B cell (primary cell): Measurements from ENCODE around the gene DDX59. TPM values are rescaled to one million over a fixed set of nuclear protein-coding genes. Genes with fewer than 3 reads are reported as not detected.

Experiments
- ATAC-seq: fragments of 200-7000 bp; cut with Tn5 transposase; one replicate; pipeline ENCODE4 v1.10.0; 2021; ENCODE audit warnings: low read depth, mild to moderate bottlenecking, moderate number of reproducible peaks, moderate library complexity
- CTCF ChIA-PET: fragments of 350-600 bp; sonication (Branson Sonifier 250); formaldehyde crosslinking; loops from one replicate; lab custom pipeline; 2021; ENCODE audit warnings: antibody characterized with exemption, inconsistent platforms; lab: Charles Lee
- POLR2A ChIA-PET: fragments of 350-600 bp; sonication (Branson Sonifier 250); formaldehyde crosslinking; loops from one replicate; lab custom pipeline; 2021; ENCODE audit warnings: antibody characterized with exemption; lab: Charles Lee
- DNase-seq: peaks from one replicate; pipeline ENCODE4 v3.0.0; 2013
- H2AFZ ChIP-seq: 2 replicates; pipeline ENCODE4 v1.6.1; 2012; ENCODE audit warnings: mild to moderate bottlenecking, low read depth, low read length; ENCODE audit not compliant: insufficient read depth, poor library complexity, severe bottlenecking
- H3K27ac ChIP-seq, 2 donors: 1 replicate in 1 of 2; 2 replicates in 1 of 2; pipeline ENCODE4 v1.5.1; 2012 to 2013; ENCODE audit warnings: low read length in 2 of 2, mild to moderate bottlenecking in 2 of 2, moderate library complexity in 1 of 2
- H3K27me3 ChIP-seq, 4 experiments: fragments of 200-600 bp in 1 of 4; sonication (generic) in 1 of 4; replicated peaks in 1 of 4; 1 replicate in 2 of 4; 2 replicates in 2 of 4; pipeline versions ENCODE4 v1.6.1 to v1.7.0; 2013 to 2016; ENCODE audit warnings: low read length in 3 of 4, mild to moderate bottlenecking in 2 of 4, mixed read lengths in 1 of 4, moderate library complexity in 1 of 4; ENCODE audit not compliant: insufficient read depth in 4 of 4, control insufficient read depth in 3 of 4; ENCODE audit errors: control extremely low read depth in 1 of 4
- H3K36me3 ChIP-seq, 2 experiments: replicated peaks in 1 of 2; 1 replicate in 1 of 2; 2 replicates in 1 of 2; pipeline versions ENCODE4 v1.6.1 to v1.7.1; 2013; ENCODE audit warnings: low read length in 1 of 2; ENCODE audit not compliant: insufficient read depth in 2 of 2, control insufficient read depth in 1 of 2; ENCODE audit errors: control extremely low read depth in 1 of 2, extremely low read depth in 1 of 2
- H3K4me1 ChIP-seq, 2 donors: fragments of 200-600 bp in 1 of 2; sonication (generic) in 1 of 2; 1 replicate in 1 of 2; 2 replicates in 1 of 2; pipeline versions ENCODE4 v1.5.1 to v1.6.1; 2013 to 2017; ENCODE audit warnings: low read length in 2 of 2; ENCODE audit not compliant: control insufficient read depth in 2 of 2, insufficient read depth in 2 of 2
- H3K4me2 ChIP-seq: replicated peaks from 2 replicates; pipeline ENCODE3; 2012; ENCODE audit warnings: mild to moderate bottlenecking, low read depth, low read length; ENCODE audit not compliant: poor library complexity, severe bottlenecking
- H3K4me3 ChIP-seq, 5 experiments: fragments of 200-600 bp in 1 of 5; sonication (generic) in 1 of 5; 1 replicate in 3 of 5; 2 replicates in 2 of 5; pipeline versions ENCODE4 v1.5.1 to v1.7.0; 2011 to 2016; ENCODE audit warnings: low read length in 4 of 5, mild to moderate bottlenecking in 4 of 5, low read depth in 2 of 5, control low read depth in 1 of 5, moderate library complexity in 1 of 5; ENCODE audit not compliant: insufficient read depth in 1 of 5; ENCODE audit errors: control extremely low read depth in 1 of 5, extremely low read depth in 1 of 5
- H3K79me2 ChIP-seq: fragments of 200-600 bp; sonication (generic); one replicate; pipeline ENCODE4 v1.6.0; 2016; ENCODE audit warnings: low read length; ENCODE audit not compliant: control insufficient read depth, insufficient read depth
- H3K9ac ChIP-seq: fragments of 200-600 bp; sonication (generic); 2 replicates; pipeline ENCODE4 v1.6.1; 2017; ENCODE audit warnings: mild to moderate bottlenecking, low read length, moderate library complexity
- H3K9me3 ChIP-seq, 3 donors: one replicate each; pipeline versions ENCODE4 v1.6.1 to v1.7.1; 2013; ENCODE audit warnings: low read length in 2 of 3; ENCODE audit not compliant: control insufficient read depth in 2 of 3, insufficient read depth in 1 of 3; ENCODE audit errors: control extremely low read depth in 1 of 3
- H4K20me1 ChIP-seq: 2 replicates; pipeline ENCODE4 v1.6.0; 2012; ENCODE audit warnings: mild to moderate bottlenecking, low read length; ENCODE audit not compliant: insufficient read depth, control insufficient read depth, poor library complexity, severe bottlenecking
- H3K27ac Mint-ChIP-seq: one replicate; pipeline ENCODE4 v1.8.0; 2021; ENCODE audit warnings: mixed read lengths
- H3K27me3 Mint-ChIP-seq: one replicate; pipeline ENCODE4 v1.8.0; 2021; ENCODE audit warnings: mixed read lengths
- H3K4me1 Mint-ChIP-seq: one replicate; pipeline ENCODE4 v1.8.0; 2021; ENCODE audit warnings: mixed read lengths
- H3K4me3 Mint-ChIP-seq: one replicate; pipeline ENCODE4 v1.8.0; 2021; ENCODE audit warnings: mixed read lengths
- H3K9me3 Mint-ChIP-seq: one replicate; pipeline ENCODE4 v1.8.0; 2022; ENCODE audit warnings: mixed read lengths; ENCODE audit not compliant: insufficient read depth
- EZH2 ChIP-seq: IDR thresholded peaks from 2 replicates; pipeline ENCODE4 v1.6.1; 2012; ENCODE audit warnings: borderline replicate concordance, low read depth, mild to moderate bottlenecking, moderate library complexity, low read length; ENCODE audit not compliant: insufficient read depth, poor library complexity, severe bottlenecking
- WGBS: methylation state at CpG from one replicate; pipeline ENCODE4 v1.1.5; 2013; ENCODE audit warnings: missing lambda C conversion rate; ENCODE audit not compliant: insufficient coverage; 5-methylcytosine and 5-hydroxymethylcytosine counted together
- intact Hi-C: fragments of 100-400 bp; cut with micrococcal nuclease; formaldehyde crosslinking; loops from one replicate; pipeline ENCODE4 v1.10.0; 2022
- polyA plus RNA-seq: library from polyadenylated mRNA; depleted of rRNA; stranded (reverse); fragments of >200 nt; gene quantifications from 2 replicates; pipeline ENCODE4 v1.2.3, GENCODE V29; 2012
- total RNA-seq, 2 donors: library from RNA; stranded (reverse); fragments of 120-200 nt in 1 of 2; gene quantifications; 1 replicate in 1 of 2; 2 replicates in 1 of 2; pipeline versions ENCODE4 v1.2.3 to v1.2.4, GENCODE V29; 2013 to 2022
- TF ChIP-seq, protein P1 (sequence below): fragments of 200-600 bp; IDR thresholded peaks from one replicate; pipeline ENCODE4 v1.8.0; 2022; ENCODE audit warnings: antibody characterized with exemption, mild to moderate bottlenecking

DDX59 gene
- total and polyA plus RNA-seq, 2 donors (not counting 1 experiment from before 2014, with no cell fraction given), result 20.2 to 41.9 TPM

GRCh38 chr1:200640963-200641401, 28.7 kb downstream of the DDX59 start:
- intact Hi-C loops, result no loop called here
- Histone ChIP-seq H3K27me3 (no peaks in the 10 kb centered on the region), H3K4me3 (no peak overlapping the region), H3K9ac (no peak overlapping the region), H4K20me1 (no peaks in the 10 kb centered on the region), H3K36me3 (peaks cover 0 to 10% of the 10 kb centered on the region in 2 experiments), H2AFZ (no peak overlapping the region), H3K9me3 (no peaks in the 10 kb centered on the region), H3K4me1 (no peaks in the 10 kb centered on the region), H3K79me2 (no peaks in the 10 kb centered on the region), H3K27ac (no peak overlapping the region), H3K4me2 (no peak overlapping the region)
- ATAC-seq, result no peak
- no peak for DNase-seq
- peaks cover 3% of the 10 kb centered on the region for H3K4me1 Mint-ChIP-seq
- ChIA-PET POLR2A (no interaction called here), CTCF (no interaction called here)
- no peaks in the 10 kb centered on the region for H3K9me3 Mint-ChIP-seq
- WGBS, result 100% methylated on average over 2 of the region's 5 CpGs
- no peak overlapping the region for H3K27ac Mint-ChIP-seq
- no peak for TF ChIP-seq EZH2
- TF ChIP-seq, protein P1, sequence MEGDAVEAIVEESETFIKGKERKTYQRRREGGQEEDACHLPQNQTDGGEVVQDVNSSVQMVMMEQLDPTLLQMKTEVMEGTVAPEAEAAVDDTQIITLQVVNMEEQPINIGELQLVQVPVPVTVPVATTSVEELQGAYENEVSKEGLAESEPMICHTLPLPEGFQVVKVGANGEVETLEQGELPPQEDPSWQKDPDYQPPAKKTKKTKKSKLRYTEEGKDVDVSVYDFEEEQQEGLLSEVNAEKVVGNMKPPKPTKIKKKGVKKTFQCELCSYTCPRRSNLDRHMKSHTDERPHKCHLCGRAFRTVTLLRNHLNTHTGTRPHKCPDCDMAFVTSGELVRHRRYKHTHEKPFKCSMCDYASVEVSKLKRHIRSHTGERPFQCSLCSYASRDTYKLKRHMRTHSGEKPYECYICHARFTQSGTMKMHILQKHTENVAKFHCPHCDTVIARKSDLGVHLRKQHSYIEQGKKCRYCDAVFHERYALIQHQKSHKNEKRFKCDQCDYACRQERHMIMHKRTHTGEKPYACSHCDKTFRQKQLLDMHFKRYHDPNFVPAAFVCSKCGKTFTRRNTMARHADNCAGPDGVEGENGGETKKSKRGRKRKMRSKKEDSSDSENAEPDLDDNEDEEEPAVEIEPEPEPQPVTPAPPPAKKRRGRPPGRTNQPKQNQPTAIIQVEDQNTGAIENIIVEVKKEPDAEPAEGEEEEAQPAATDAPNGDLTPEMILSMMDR, result no peak
- H3K27me3 Mint-ChIP-seq, result no peaks in the 10 kb centered on the region
- H3K4me3 Mint-ChIP-seq, result no peak overlapping the region

DNA sequence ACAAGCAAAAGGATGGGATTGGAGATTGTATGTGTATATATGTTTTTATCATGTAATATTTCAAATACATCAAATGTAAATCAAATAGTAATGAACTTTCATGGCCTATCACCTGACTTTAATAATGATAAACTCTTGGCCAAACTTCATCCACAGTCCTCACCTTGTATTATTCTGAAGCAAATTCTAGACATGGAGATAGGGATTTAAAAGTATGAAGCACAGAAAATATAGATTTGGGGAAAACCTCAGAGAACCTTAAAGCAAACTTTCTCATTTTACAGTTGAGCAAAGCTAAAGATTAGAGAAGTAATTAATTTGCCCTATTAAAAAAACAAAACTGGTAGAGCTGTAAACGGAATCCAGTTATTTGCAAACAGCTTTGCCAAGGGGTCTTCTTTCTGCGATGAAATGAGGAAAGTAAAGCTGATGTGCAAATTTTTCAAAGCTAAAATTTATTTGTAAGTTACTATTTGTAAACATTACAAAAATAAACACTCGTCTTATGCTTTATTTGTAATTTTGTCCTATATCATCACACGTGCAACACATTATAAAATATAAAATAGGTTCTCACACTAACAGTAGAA, 29.2 kb downstream of the DDX59 start:
- Mint-ChIP-seq H3K4me3 (no peak overlapping the region), H3K9me3 (no peaks in the 10 kb centered on the region), H3K27me3 (no peaks in the 10 kb centered on the region), H3K27ac (no peak overlapping the region), H3K4me1 (peaks cover 3% of the 10 kb centered on the region)
- Histone ChIP-seq H3K4me1 (no peaks in the 10 kb centered on the region), H3K4me3 (no peak overlapping the region), H3K36me3 (peaks cover 0 to 10% of the 10 kb centered on the region in 2 experiments), H3K9ac (no peak overlapping the region), H3K4me2 (no peak overlapping the region), H3K9me3 (no peaks in the 10 kb centered on the region), H3K79me2 (no peaks in the 10 kb centered on the region), H3K27me3 (no peaks in the 10 kb centered on the region), H4K20me1 (no peaks in the 10 kb centered on the region), H2AFZ (no peak overlapping the region), H3K27ac (no peak overlapping the region)
- CTCF ChIA-PET, result no interaction called here
- ATAC-seq (no peak), DNase-seq (no peak)
- TF ChIP-seq, protein P1, result no peak
- TF ChIP-seq EZH2, result no peak
- POLR2A ChIA-PET, result no interaction called here
- intact Hi-C loops, result no loop called here
- no CpG with 5 or more reads among the region's 4 CpGs for WGBS
